Measurements from ENCODE around the gene HNRNPA3. TPM values are rescaled to one million over a fixed set of nuclear protein-coding genes. Genes with fewer than 3 reads are reported as not detected.
"Not testable (repeated sequence)": the region's sequence is repeated elsewhere in the genome, so short reads cannot be mapped to it uniquely, and the experiment has no call there.

HNRNPA3 gene
- total RNA-seq: 70.4 TPM
- long read RNA-seq, full-length matches to known transcripts: 34 of 53 reads
- long read RNA-seq, partial matches to known transcripts: 6 of 53 reads
- long read RNA-seq, other reads (novel, unspliced or antisense): 13 of 53 reads

DNA sequence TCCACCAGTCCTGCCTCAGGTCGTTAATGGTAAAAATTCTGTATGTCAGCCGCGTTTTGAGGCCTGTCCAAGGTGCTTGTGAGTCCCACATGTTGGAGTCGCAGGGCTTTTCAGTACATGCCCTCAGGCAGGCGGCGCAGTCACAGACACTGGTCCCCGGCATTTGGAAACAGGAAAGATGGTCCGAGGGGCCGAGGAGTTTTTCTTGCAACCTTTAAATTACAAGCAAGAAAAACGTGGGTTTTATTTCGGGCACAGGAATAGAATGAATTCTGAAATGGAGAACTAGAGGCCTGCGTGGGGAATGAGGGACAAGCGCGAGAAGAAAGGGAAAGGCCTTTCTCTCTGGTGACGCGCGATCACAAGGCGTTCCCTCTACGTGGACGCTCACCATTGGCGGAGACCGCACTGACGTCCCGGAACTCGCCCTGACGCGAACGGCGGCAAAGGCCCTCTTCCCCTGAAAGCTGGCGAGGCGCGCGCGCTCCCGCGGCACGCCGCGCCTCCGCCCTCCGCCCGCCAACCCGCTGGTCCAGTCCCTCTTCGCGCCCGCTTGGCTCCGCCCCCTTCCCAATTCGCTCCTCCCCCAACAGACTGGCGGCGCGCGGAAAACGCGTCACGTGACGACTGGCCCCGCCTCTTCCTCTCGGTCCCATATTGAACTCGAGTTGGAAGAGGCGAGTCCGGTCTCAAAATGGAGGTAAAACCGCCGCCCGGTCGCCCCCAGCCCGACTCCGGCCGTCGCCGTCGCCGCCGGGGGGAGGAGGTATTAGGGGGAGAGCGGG, at the start of gene HNRNPA3:
Gene HNRNPA3, plus strand, starts transcription at position 689 of the 785 bp plus-strand sequence. Its CDS starts 6 bp downstream, at position 695.
- DNase-seq: peak; percentile 100
- intact Hi-C loops (cut with micrococcal nuclease): no loop called here
- ATAC-seq: peak; percentile 95

DNA sequence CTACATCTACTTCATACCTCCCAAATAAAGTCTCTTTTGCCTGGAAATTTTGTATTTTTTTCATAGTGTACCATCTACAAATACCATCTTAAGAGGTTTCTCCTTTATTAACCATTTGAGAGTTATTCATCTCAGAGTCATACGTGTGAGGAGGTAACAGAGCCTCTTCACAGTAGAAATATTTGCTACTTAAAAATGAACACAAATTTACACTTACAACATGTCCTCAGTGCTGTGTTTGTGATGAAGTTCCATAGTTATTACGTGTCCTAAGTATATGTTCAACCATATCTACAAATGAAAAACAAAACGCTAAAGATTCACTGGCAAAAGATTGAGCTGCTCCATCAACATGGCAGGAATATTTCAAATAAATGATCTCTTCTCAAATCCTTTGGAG, 48.5 kb upstream of the HNRNPA3 start:
- DNase-seq: no peak
- intact Hi-C loops (cut with micrococcal nuclease): loop anchor here (2.0 to 10.0 kb wide), 3 partner anchors 99 to 561 kb away; no protein-coding TSS in a partner anchor

DNA sequence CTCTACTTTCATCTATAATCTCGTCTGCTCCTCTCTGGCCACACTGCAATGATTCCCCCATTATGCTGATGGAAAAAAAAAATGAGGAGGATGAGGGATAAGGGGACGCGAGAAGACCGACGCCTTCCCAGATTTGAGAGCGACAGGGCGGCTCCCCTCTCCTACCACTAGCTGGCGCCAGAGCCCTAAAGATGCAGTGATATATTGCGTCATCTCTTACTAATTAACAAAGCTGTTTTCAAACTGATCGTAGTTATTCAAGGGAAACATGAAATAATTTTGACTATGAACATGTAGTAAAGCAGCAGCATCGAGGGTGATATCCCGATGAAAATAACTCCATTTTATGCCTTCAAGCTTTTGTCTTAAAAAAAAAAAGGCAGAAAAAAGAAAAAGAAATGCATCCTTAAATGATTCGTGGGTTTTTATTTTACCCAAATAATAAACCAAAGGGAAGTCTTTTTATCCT, 48.0 kb upstream of the HNRNPA3 start:
- intact Hi-C loops (cut with micrococcal nuclease): loop anchor here (2.0 to 10.0 kb wide), 4 partner anchors 98 to 560 kb away; no protein-coding TSS in a partner anchor
- ATAC-seq: peak; percentile 92
- peak; percentile 88 for DNase-seq

More for the DNA sequence above, 48.5 kb upstream of the HNRNPA3 start:
- no peak for ATAC-seq

DNA sequence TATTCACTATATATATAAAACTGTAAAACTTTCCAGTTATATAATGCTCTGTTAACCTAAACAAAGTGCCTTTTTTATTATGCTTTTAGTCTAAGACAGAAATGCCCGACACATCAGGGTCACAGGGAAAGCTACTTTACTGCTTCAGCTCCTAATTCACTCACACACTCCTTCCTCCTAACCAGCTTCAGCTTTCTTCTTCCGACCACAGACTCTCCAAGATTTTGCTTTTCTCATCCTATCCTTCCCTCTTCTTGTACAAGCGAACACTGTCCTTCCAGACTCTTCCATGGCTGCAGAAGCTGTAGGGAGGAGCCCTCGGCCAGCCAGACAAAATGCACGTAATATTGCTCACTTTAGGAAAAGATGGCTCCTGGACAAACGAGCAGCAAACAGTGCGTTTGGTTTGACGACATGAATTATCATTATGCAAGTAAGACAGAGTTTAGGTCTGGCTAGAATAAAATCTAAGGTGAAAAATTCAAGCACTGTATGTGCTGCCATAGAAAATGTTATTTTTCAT, 47.5 kb upstream of the HNRNPA3 start:
- intact Hi-C loops (cut with micrococcal nuclease): loop anchor here (2.0 to 10.0 kb wide), 3 partner anchors 98 to 560 kb away; no protein-coding TSS in a partner anchor
- peak; percentile 42 for DNase-seq
- ATAC-seq: peak; percentile 77

DNA sequence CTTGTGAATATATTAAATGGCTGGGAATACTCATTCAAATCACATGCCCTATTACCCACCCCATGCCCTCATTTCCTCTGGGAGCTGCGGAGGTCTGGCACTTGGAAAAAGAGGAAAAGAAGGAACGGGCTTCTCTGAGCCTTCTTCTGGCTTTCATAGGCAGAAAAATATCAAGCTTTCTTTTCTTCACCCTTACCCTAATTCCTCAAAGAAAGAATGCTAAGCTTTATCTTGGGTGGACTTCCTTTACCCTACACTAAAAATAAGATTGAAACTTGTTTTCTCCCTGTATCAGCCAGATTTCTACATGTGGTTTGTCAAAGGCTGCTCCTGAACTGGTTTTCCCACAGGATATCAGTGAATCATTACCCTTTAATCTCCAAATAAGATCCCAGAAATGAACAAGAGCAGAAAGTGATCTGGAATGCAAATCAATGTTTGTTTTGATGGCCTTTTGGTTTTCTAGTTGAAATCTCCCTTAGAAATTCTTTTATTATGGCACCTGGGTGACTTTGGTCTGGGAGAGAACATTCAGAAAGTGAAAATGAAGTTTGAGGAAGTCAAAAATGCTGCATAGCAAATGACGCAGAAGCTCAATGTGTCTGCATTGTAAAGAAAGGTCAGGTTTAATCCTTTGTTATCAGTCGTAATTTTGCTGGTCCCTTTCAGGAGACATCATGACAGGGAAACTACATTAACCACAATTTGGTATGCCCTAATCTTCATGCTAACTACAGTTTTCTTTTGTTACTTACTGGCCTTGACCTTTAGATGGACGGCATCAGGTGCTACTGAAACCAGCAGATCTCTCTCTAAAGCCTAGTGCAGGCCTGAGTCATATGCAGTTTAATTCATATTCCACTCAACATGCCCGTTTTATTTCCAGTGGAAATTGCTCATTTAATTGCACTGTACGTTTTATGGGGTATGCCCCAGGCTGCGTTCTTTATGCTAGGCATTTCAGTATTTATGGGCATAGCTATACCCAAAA, 46.6 kb upstream of the HNRNPA3 start:
- peak; percentile 46 for ATAC-seq
- intact Hi-C loops (cut with micrococcal nuclease): loop anchor here (2.0 to 10.0 kb wide), 3 partner anchors 97 to 559 kb away; no protein-coding TSS in a partner anchor
- DNase-seq: no peak

DNA sequence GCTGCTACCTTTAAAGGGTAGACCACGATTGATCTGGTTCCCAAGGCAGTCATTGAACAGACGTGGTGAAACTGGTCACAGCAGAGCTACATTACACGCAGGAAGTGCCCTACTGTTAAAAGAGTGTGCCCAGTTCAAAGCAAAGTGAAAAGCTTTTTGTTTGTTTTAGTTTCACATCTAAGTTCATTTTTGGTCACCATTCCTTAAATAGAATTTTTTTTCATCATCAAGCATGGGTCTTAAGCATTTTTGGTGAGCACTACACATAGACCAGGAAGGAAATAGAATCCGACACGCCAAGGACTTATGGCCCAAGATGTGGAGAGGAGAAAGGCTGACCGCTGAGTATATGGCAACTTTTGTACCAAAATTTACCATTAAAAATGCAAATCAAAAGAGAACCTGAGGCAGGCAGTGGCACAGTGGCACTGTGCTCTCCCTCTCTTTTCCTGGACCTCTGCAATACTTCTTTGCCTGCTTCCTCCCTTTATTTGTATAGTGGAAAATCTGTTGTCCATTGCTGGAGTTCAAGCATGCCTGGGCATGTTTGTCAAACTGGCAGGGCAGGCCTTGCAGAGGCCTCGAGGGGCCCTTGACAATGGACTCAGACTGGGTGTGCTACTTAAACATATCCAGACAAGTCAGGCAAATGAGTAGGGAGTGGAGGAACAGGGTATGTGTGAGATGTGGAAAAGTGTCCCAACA, 42.6 kb upstream of the HNRNPA3 start:
- ATAC-seq (no peak), DNase-seq (no peak)
- intact Hi-C loops (cut with micrococcal nuclease): loop anchor here (5.0 to 10.0 kb wide), 2 partner anchors 247 to 555 kb away; no protein-coding TSS in a partner anchor

DNA sequence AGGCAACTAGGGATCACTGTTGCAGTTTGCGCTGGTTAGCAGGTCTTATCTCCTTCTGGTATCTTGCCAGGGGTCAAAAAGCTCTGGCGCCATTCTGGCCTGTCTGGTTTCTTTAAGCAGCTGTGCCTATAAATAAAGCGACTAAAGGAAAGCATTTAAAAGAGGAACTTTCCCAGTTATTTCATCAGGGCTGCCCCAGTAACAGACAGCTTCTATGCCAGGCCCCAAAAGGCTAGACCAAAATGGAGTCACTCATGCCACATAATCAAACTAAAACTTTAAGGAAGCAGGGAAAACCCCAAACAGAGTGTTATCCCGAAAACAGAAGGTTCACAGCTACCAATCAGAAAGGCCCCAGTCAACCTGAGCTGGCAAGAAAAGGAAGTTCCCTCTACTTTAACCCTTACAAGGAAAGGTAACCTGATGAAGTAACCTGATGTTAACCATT, 41.2 kb upstream of the HNRNPA3 start:
- DNase-seq (no peak), ATAC-seq (peak; percentile 31)
- intact Hi-C loops (cut with micrococcal nuclease): no loop called here

DNA sequence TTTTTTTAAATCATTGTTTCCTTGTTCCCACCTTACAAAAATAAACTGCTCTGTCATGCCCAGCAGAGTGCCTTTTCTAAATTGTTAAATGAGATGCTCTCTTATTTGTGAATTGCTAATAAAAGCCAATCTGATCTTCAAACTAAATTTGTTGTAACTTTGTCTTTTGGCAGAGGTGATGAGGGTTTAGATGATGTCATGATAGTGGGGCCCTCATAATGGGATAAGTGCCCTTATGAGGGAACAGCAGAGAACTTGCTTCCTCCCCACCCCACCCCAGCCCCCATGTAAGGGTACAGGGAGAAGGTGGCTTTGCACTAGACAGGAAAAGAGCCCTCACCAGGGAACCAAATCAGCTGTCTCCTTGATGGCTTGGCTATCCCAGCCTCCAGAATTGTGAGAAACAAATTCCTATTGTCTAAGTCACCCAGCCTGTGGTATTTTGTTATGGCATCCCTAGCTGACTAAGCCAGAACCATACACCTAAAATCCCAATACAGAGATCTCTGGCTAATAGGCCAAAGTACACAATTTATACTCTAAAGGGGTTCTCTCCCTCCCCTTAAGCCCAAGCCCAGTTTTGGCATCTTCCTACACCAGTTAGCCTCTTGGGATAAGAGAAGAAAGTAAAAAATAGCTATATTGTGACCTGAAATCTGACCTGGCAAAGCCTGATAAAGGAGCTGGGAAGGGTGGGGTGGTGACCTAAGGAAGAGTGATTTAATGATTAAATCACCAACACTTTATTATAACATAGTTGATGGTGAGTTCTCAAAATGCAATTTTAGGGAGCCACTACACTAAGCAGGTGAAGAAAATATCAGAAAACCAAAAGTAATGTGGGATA, 40.3 kb upstream of the HNRNPA3 start:
- ATAC-seq: no peak
- intact Hi-C loops (cut with micrococcal nuclease): no loop called here
- no peak for DNase-seq

DNA sequence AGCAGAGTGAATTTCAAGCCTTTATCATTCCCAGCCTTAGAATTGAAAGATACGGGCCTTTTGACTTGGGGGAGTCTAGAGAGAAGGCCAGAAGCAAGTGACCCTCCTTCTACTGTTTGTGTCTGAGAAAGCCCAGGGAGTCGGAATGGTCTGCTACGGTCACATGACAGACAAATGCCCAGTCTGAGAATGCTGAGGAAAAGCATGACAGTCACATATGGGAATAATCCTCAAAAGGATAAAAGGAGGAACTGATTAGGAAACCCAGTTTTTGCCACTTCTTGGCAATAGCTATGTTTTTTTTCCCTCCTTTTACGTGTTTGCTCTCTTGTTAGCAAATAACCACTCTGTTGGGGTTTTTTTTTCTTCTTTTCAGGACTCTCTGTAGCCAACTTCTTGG, 38.1 kb upstream of the HNRNPA3 start:
- intact Hi-C loops (cut with micrococcal nuclease): no loop called here
- ATAC-seq (no peak), DNase-seq (no peak)

DNA sequence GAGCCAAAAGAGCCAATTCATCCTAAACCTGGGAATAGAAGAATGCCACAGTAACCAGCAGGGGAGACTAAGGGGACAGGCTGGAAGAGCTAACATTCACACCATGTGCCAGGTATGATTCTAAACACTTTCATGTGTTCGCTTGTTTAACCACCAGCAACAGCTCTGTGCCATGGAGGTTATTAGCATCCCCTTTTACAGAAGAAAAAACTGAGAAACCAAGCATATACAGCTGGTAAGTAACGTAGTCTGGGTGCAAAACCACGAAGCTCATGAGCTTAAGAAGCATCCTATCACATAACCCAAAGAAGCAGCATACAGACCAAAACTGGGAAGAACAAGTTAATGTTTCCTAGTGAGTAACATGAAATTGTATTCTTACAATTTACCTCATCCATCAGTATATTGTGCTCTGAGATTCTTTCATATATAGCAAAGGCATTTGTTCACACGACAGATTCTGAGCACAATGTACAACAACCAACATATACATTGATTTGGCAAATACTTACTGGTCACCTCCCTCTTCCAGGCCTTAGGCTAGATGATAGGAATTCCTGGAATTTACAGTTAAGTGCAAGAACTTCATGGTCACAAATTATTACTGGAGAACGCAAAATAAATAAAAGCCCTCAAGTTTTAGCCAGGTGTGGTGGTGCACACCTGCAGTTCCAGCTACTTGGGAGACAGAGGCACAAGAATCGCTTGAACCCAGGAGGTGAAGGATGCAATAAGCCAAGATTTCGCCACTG, 36.5 kb upstream of the HNRNPA3 start:
- ATAC-seq (no peak), DNase-seq (no peak)
- intact Hi-C loops (cut with micrococcal nuclease): no loop called here

DNA sequence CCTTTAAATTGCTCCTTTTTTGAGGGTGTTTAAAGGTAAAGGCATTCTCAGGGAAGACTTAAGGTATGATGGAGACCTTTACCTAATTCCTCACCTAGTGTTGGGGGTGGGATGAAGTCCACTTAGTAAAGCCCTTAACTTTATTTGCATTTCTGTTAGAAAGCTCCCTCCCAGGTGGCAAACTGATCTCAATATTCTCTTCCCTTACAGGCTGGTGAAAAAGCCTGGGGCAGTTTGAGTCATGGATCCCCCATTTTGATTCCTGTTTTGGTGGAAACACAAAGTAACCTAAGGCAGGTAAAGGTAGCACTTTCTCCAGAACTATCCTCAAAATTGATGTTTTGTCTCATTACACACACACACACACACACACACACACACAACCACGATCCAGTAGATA, 33.8 kb upstream of the HNRNPA3 start:
- no peak for DNase-seq
- no peak for ATAC-seq
- intact Hi-C loops (cut with micrococcal nuclease): no loop called here

DNA sequence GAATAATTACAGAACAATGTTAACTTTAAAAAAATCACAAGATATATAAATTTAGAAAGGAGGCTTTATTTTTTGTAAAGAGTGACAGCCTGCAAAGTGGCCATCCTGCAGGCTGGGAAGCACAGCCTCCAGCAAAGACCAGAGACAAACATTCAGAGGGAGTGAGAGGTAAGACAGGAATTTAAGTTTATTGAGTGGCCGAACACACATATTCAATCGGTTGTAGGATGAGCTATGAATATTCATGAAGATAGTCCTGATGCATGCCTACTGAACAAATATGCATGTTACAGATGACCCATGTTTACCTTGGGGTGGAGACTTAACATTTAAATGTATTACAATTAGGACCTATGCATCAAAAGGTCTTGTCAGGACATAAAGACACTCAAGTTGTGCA, 33.4 kb upstream of the HNRNPA3 start:
- DNase-seq: no peak
- ATAC-seq: no peak
- intact Hi-C loops (cut with micrococcal nuclease): no loop called here

DNA sequence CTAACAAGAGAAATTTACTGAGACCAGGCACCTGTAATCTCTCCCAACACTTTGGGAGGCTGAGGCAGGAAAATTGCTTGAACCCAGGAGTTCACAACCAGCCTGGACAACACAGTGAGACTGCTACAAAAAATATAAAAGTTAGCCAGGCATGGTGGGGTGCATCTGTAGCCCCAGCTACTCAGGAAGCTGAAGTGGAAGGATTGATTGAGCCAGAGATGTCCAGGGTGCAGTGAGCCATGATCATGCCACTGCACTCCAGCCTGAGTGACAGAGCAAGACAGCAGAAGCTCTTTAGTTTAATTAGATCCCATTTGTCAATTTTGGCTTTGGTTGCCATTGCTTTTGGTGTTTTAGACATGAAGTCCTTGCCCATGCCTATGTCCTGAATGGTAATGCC, 32.9 kb upstream of the HNRNPA3 start:
- ATAC-seq; DNase-seq; intact Hi-C loops (cut with micrococcal nuclease): not testable (repeated sequence)

DNA sequence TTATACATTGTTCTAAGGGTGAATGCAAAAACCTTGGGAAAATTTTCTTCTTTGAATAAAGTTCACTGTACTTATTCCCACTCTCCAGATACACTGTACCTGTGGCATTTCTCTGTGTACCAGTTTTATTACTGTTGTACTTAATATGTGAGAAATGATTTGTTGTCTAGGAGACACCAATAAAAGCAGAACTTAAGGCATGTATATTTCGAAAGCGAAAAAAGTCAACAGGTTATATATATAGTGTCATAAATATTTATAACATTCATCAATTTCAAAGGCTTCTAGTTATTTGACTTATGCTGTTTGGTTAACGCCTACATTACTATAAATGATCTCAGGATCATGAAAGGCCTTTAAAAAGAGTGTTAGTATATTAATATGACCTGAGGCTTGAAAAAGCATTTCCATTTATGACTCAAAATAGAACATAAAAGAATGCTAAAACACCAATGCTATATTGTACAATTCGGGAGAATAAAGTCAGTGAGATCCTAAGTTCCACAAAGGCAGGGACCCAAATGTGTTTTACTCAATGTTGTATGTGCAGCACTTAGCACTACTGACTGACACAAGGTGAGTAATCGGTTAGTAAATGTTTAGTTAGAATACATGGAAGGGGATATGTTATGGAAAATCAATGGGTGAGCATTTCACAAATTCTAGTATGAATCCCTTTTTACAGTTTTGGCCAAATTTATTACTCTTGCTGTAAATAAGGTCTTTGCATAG, 32.2 kb upstream of the HNRNPA3 start:
- intact Hi-C loops (cut with micrococcal nuclease): no loop called here
- no peak for ATAC-seq
- no peak for DNase-seq

DNA sequence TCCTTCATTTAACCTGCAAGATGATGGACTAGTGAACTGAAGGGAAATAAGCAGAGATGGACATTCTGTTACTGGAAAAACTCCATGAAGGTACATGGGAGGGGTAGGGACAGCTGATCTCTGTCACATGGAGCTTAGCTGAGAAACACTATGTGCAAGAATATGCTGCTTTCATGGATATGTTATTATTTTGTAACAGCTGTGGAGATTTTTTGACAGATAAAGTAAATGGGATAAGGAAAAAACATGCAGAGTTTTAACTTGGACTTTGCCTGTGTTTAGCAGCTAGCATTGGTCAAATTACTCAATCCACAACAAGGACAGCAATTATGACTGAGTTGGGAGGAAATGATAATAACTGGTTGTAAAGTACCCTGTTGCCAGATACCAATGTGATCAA, 28.7 kb upstream of the HNRNPA3 start:
- no peak for DNase-seq
- intact Hi-C loops (cut with micrococcal nuclease): no loop called here
- ATAC-seq: no peak

DNA sequence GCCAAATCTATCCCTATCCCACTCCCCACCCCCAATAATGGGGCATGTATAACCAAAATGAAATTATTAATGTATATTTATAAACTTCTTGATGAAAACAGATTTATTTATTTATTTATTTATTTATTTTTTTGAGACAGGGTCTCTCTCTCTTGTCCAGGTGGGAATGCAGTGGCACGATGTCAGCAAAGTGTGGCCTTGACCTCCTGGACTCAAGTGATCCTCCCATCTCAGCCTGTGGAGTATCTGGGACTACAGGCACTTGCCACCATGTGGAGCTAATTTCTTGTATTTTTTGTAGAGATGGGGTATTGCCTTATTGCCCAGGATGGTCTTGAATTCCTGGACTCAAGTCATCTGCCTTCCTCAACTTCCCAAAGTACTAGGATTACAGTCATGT, 28.0 kb upstream of the HNRNPA3 start:
- intact Hi-C loops (cut with micrococcal nuclease): no loop called here
- no peak for ATAC-seq

More for the DNA sequence above, 28.0 kb upstream of the HNRNPA3 start:
- DNase-seq: no peak

Measured in left ventricle myocardium superior (tissue), 1 donor.